GM13977 (cell line): ENCODE measurements around the gene CDH19.

ENCODE experiments used
- DNase-seq: peaks from one replicate; pipeline ENCODE4 v3.0.0; 2012; ENCODE audit warnings: low spot score
- CTCF ChIP-seq: IDR thresholded peaks from 2 replicates; pipeline ENCODE4 v1.5.1; 2012; ENCODE audit warnings: mild to moderate bottlenecking, control low read depth; ENCODE audit not compliant: insufficient read depth; ENCODE audit errors: extremely low read depth, missing control alignments
- in situ Hi-C: fragments of 300-500 bp; cut with MboI; formaldehyde crosslinking; loops from one replicate; pipeline ENCODE4 v1.12.0; 2022; ENCODE audit warnings: low sequenced_read_pairs, low pct_unique_long_range_greater_than_20kb, mixed read lengths, inconsistent platforms; ENCODE audit not compliant: unreplicated experiment

CDH19 gene

GRCh38 chr18:66616523-66616983 is 12.7 kb upstream of the CDH19 start:
- TF ChIP-seq CTCF = peak; percentile 58
- in situ Hi-C loops = no loop called here
- peak; percentile 7 for DNase-seq

GRCh38 chr18:66615176-66615575 is 11.3 kb upstream of the CDH19 start:
- in situ Hi-C loops = no loop called here
- no peak for DNase-seq
- no peak for TF ChIP-seq CTCF

- no peak for TF ChIP-seq CTCF
- no peak for DNase-seq
- in situ Hi-C loops = no loop called here
Observed at GRCh38 chr18:66607632-66608031, 3.7 kb upstream of the CDH19 start.

- no peak for DNase-seq
- in situ Hi-C loops = no loop called here
- TF ChIP-seq CTCF = no peak
Observed at GRCh38 chr18:66601649-66602048, 2.2 kb downstream of the CDH19 start.

GRCh38 chr18:66599190-66599589 is 4.7 kb downstream of the CDH19 start:
- DNase-seq = no peak
- in situ Hi-C loops = no loop called here
- no peak for TF ChIP-seq CTCF

- TF ChIP-seq CTCF = no peak
- in situ Hi-C loops = no loop called here
- DNase-seq = no peak
Observed at GRCh38 chr18:66587430-66587829, 16.5 kb downstream of the CDH19 start.

GRCh38 chr18:66582211-66582610 is 21.7 kb downstream of the CDH19 start:
- DNase-seq = no peak
- no peak for TF ChIP-seq CTCF
- in situ Hi-C loops = no loop called here
